ENCODE results near the gene UTP11.
A peak's percentile ranks its signal among the peaks of the same experiment; 100 is the strongest.

UTP11 gene

GRCh38 chr1:38026592-38027200, 14.2 kb downstream of the UTP11 start:
- H3K27me3 ChIP-seq (replicated peaks in 2 of 5; ENCODE audit: control insufficient read depth in 4 of 5, insufficient read depth in 5 of 5, low read length in 4 of 5), result peaks cover 0 to 7% (median 0%) of the 10 kb centered on the region in 5 experiments
- 84% methylated on average over 7 of the region's 8 CpGs for WGBS (ENCODE audit: insufficient coverage)
- H3K36me3 ChIP-seq (ENCODE audit: control insufficient read depth in 4 of 4, insufficient read depth in 4 of 4, low read length in 3 of 4), result peaks cover 13 to 43% (median 36%) of the 10 kb centered on the region in 4 experiments
- no peak overlapping the region for H3K27ac ChIP-seq (ENCODE audit: insufficient read depth in 1 of 2, low read depth in 1 of 2, low read length in 2 of 2, poor library complexity in 1 of 2, severe bottlenecking in 2 of 2)
- peaks cover 3 to 65% (median 33%) of the 10 kb centered on the region in 4 experiments for H3K4me1 ChIP-seq (ENCODE audit: control extremely low read depth in 1 of 4, control insufficient read depth in 4 of 4, insufficient read depth in 4 of 4, low read length in 3 of 4)
- ChIA-PET POLR2A (interaction anchor here (0.7 to 0.9 kb wide), 2 partner anchors 33 to 456 kb away, joined by 3 read pairs; no protein-coding TSS in a partner anchor), CTCF (interaction anchor here (0.6 to 23.3 kb wide), 12 partner anchors 8 to 810 kb away, joined by 3 to 445 read pairs (median 6); partner anchors contain the start of gene SF3A3)
- no peaks in the 10 kb centered on the region for H3K9me3 ChIP-seq (ENCODE audit: control extremely low read depth in 1 of 5, control insufficient read depth in 4 of 5, insufficient read depth in 2 of 5, low read depth in 1 of 5, low read length in 4 of 5)
- peak; percentile 36 to 61 (median 59) for DNase-seq
- no peak overlapping the region for H3K4me3 ChIP-seq (ENCODE audit: control insufficient read depth in 1 of 7, extremely low read depth in 1 of 7, insufficient read depth in 4 of 7, low read depth in 2 of 7, low read length in 6 of 7)

GRCh38 chr1:38027201-38028104, 14.9 kb downstream of the UTP11 start:
- 90% methylated on average over 10 of the region's 19 CpGs for WGBS (ENCODE audit: insufficient coverage)
- POLR2A ChIA-PET, result no interaction called here

GRCh38 chr1:38028105-38028591, 15.6 kb downstream of the UTP11 start:
- H3K27ac ChIP-seq (ENCODE audit: insufficient read depth in 1 of 2, low read depth in 1 of 2, low read length in 2 of 2, poor library complexity in 1 of 2, severe bottlenecking in 2 of 2), result no peak overlapping the region
- H3K27me3 ChIP-seq (replicated peaks in 2 of 5; ENCODE audit: control insufficient read depth in 4 of 5, insufficient read depth in 5 of 5, low read length in 4 of 5), result peaks cover 0 to 7% (median 0%) of the 10 kb centered on the region in 5 experiments
- POLR2A ChIA-PET, result no interaction called here
- H3K4me3 ChIP-seq (ENCODE audit: control insufficient read depth in 1 of 7, extremely low read depth in 1 of 7, insufficient read depth in 4 of 7, low read depth in 2 of 7, low read length in 6 of 7), result no peak overlapping the region
- CTCF ChIA-PET, result interaction anchor here (0.9 to 23.3 kb wide), 7 partner anchors 9 to 809 kb away, joined by 3 to 445 read pairs (median 7); partner anchors contain the start of gene SF3A3
- peaks cover 4 to 29% (median 25%) of the 10 kb centered on the region in 4 experiments for H3K36me3 ChIP-seq (ENCODE audit: control insufficient read depth in 4 of 4, insufficient read depth in 4 of 4, low read length in 3 of 4)
- WGBS (ENCODE audit: insufficient coverage), result no CpG with 5 or more reads among the region's 3 CpGs
- DNase-seq, result no peak
- H3K4me1 ChIP-seq (ENCODE audit: control extremely low read depth in 1 of 4, control insufficient read depth in 4 of 4, insufficient read depth in 4 of 4, low read length in 3 of 4), result peaks cover 3 to 65% (median 33%) of the 10 kb centered on the region in 4 experiments
- H3K9me3 ChIP-seq (ENCODE audit: control extremely low read depth in 1 of 5, control insufficient read depth in 4 of 5, insufficient read depth in 2 of 5, low read depth in 1 of 5, low read length in 4 of 5), result no peaks in the 10 kb centered on the region

More at GRCh38 chr1:38027201-38028104, 14.9 kb downstream of the UTP11 start:
- Histone ChIP-seq H3K27ac (ENCODE audit: insufficient read depth in 1 of 2, low read depth in 1 of 2, low read length in 2 of 2, poor library complexity in 1 of 2, severe bottlenecking in 2 of 2) (no peak overlapping the region), H3K27me3 (replicated peaks in 2 of 5; ENCODE audit: control insufficient read depth in 4 of 5, insufficient read depth in 5 of 5, low read length in 4 of 5) (peaks cover 0 to 7% (median 0%) of the 10 kb centered on the region in 5 experiments), H3K4me3 (ENCODE audit: control insufficient read depth in 1 of 7, extremely low read depth in 1 of 7, insufficient read depth in 4 of 7, low read depth in 2 of 7, low read length in 6 of 7) (no peak overlapping the region), H3K9me3 (ENCODE audit: control extremely low read depth in 1 of 5, control insufficient read depth in 4 of 5, insufficient read depth in 2 of 5, low read depth in 1 of 5, low read length in 4 of 5) (no peaks in the 10 kb centered on the region), H3K4me1 (ENCODE audit: control extremely low read depth in 1 of 4, control insufficient read depth in 4 of 4, insufficient read depth in 4 of 4, low read length in 3 of 4) (peaks cover 3 to 65% (median 33%) of the 10 kb centered on the region in 4 experiments), H3K36me3 (ENCODE audit: control insufficient read depth in 4 of 4, insufficient read depth in 4 of 4, low read length in 3 of 4) (peaks cover 11 to 36% (median 30%) of the 10 kb centered on the region in 4 experiments)
- no peak for DNase-seq
- CTCF ChIA-PET, result interaction anchor here (0.6 to 23.3 kb wide), 14 partner anchors 9 to 810 kb away, joined by 3 to 445 read pairs (median 4); partner anchors contain the start of gene SF3A3

DNA sequence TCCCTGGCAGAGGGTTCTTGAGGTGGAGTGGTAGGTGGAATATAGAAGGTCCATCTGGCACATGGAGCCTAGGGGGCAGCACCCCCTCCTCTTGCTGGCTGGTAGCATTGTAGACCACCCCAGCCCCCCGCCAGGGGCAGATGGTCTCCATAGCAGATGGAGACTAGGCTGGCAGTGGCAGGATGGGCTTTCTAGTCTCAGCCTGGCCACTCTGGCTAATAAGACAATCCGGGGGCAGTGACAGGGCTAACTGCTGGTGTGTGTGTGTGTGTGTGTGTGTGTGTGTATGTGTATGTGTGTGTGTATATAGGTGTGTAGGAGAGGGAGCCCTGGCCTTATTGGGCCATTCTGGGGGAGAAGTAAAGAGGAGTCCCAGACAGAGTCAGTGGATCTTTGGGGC, 16.1 kb downstream of the UTP11 start:
- Histone ChIP-seq H3K36me3 (ENCODE audit: control insufficient read depth in 4 of 4, insufficient read depth in 4 of 4, low read length in 3 of 4) (peaks cover 0 to 24% (median 21%) of the 10 kb centered on the region in 4 experiments), H3K27me3 (replicated peaks in 2 of 5; ENCODE audit: control insufficient read depth in 4 of 5, insufficient read depth in 5 of 5, low read length in 4 of 5) (peaks cover 0 to 7% (median 0%) of the 10 kb centered on the region in 5 experiments), H3K27ac (ENCODE audit: insufficient read depth in 1 of 2, low read depth in 1 of 2, low read length in 2 of 2, poor library complexity in 1 of 2, severe bottlenecking in 2 of 2) (no peak overlapping the region), H3K4me1 (ENCODE audit: control extremely low read depth in 1 of 4, control insufficient read depth in 4 of 4, insufficient read depth in 4 of 4, low read length in 3 of 4) (peaks cover 3 to 65% (median 33%) of the 10 kb centered on the region in 4 experiments), H3K9me3 (ENCODE audit: control extremely low read depth in 1 of 5, control insufficient read depth in 4 of 5, insufficient read depth in 2 of 5, low read depth in 1 of 5, low read length in 4 of 5) (no peaks in the 10 kb centered on the region), H3K4me3 (ENCODE audit: control insufficient read depth in 1 of 7, extremely low read depth in 1 of 7, insufficient read depth in 4 of 7, low read depth in 2 of 7, low read length in 6 of 7) (no peak overlapping the region)
- ChIA-PET CTCF (interaction anchor here (0.9 to 23.3 kb wide), 8 partner anchors 10 to 806 kb away, joined by 3 to 445 read pairs (median 10); partner anchors contain the start of gene SF3A3), POLR2A (no interaction called here)
- no peak for DNase-seq
- WGBS (ENCODE audit: insufficient coverage), result no CpG with 5 or more reads among the region's 2 CpGs

DNA sequence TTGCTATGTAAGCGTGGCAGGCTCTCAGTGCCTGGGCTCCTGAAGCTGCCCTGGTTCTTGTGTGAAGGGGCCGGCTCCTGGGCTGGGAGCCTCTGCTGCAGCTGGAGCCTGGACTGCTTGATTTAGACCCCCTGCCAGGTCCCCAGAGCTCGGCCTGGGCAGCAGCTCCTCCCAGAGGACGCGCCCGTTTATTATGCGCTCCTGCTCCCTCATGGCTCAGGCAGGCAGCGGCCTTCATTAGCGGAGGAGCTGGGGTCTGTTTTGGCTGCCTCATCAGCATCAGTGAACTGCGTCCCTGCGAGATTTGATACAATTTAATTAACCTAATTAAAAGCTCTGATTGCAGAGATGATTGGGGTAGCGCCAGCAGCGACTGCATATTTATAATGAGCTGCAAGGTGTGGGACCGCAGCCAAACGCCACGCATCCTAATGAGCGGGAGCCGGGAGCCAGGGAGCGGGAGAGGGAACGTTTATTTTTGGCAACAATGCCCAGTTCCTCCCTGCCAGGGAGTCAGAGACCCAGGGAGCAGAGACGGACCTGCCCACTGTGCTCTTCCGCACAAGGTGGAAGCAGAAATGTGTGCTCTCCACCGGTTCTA, 16.6 kb downstream of the UTP11 start:
- H3K4me1 ChIP-seq (ENCODE audit: control extremely low read depth in 1 of 4, control insufficient read depth in 4 of 4, insufficient read depth in 4 of 4, low read length in 3 of 4), result peaks cover 3 to 65% (median 33%) of the 10 kb centered on the region in 4 experiments
- H3K9me3 ChIP-seq (ENCODE audit: control extremely low read depth in 1 of 5, control insufficient read depth in 4 of 5, insufficient read depth in 2 of 5, low read depth in 1 of 5, low read length in 4 of 5), result no peaks in the 10 kb centered on the region
- WGBS (ENCODE audit: insufficient coverage), result 77% methylated on average over 21 of the region's 23 CpGs
- no peak for DNase-seq
- H3K4me3 ChIP-seq (ENCODE audit: control insufficient read depth in 1 of 7, extremely low read depth in 1 of 7, insufficient read depth in 4 of 7, low read depth in 2 of 7, low read length in 6 of 7), result no peak overlapping the region
- H3K36me3 ChIP-seq (ENCODE audit: control insufficient read depth in 4 of 4, insufficient read depth in 4 of 4, low read length in 3 of 4), result peaks cover 0 to 19% (median 16%) of the 10 kb centered on the region in 4 experiments
- CTCF ChIA-PET, result interaction anchor here (0.8 to 23.3 kb wide), 8 partner anchors 9 to 807 kb away, joined by 3 to 445 read pairs (median 8); partner anchors contain the start of gene SF3A3
- POLR2A ChIA-PET, result no interaction called here
- H3K27me3 ChIP-seq (replicated peaks in 2 of 5; ENCODE audit: control insufficient read depth in 4 of 5, insufficient read depth in 5 of 5, low read length in 4 of 5), result peaks cover 0 to 7% (median 0%) of the 10 kb centered on the region in 5 experiments
- H3K27ac ChIP-seq (ENCODE audit: insufficient read depth in 1 of 2, low read depth in 1 of 2, low read length in 2 of 2, poor library complexity in 1 of 2, severe bottlenecking in 2 of 2), result no peak overlapping the region

DNA sequence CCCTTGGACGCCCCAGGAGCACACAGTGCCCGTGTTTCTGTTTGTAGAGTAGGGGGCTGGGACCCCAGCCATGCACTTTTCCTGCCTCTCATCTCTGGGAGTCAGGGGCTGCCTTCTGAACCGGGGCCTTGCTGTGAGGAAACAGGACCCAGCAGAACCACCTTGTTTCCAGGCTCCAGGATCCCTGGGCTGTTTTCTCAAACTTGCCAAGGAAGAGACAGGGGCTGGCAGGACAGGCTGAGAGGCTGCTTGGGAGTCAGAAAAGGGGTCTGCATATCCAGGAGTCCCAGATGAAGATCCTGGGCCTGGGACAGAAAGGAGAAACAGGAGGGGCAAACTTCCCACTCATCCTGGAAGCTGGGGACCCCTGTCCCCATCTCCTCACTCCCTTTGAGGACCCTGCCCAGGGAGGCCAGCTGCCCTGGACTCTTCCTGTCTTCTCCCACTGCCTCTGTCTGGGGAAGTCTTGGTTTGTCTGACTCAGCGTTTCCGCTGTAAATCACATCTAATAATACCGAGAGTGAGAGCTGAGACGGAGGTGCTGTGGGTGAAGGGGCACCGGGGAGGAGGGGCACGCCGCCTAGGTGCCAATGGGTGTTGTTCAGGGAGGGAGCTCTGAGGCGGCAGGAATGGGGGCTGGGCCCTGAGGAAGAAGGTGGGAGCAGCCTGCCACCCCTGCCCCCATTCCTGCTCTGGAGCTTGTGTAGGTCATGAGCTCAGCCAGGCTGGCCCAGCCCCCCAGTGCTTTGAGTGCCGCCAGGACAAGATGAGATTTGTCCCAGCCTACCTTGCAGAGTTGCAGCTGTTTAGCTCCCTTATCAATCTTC, 17.4 kb downstream of the UTP11 start:
- H3K27ac ChIP-seq (ENCODE audit: insufficient read depth in 1 of 2, low read depth in 1 of 2, low read length in 2 of 2, poor library complexity in 1 of 2, severe bottlenecking in 2 of 2), result no peak overlapping the region
- peaks cover 3 to 65% (median 33%) of the 10 kb centered on the region in 4 experiments for H3K4me1 ChIP-seq (ENCODE audit: control extremely low read depth in 1 of 4, control insufficient read depth in 4 of 4, insufficient read depth in 4 of 4, low read length in 3 of 4)
- no peaks in the 10 kb centered on the region for H3K9me3 ChIP-seq (ENCODE audit: control extremely low read depth in 1 of 5, control insufficient read depth in 4 of 5, insufficient read depth in 2 of 5, low read depth in 1 of 5, low read length in 4 of 5)

More for the DNA sequence above, 17.4 kb downstream of the UTP11 start:
- ChIA-PET POLR2A (interaction anchor here (0.5 kb wide), 1 partner anchor 45 kb away, joined by 3 read pairs; no protein-coding TSS in a partner anchor), CTCF (interaction anchor here (0.8 to 23.3 kb wide), 9 partner anchors 9 to 806 kb away, joined by 3 to 445 read pairs (median 5); partner anchors contain the start of gene SF3A3)
- 18% methylated on average over 9 of the region's 12 CpGs for WGBS (ENCODE audit: insufficient coverage)
- DNase-seq, result peak in 2 of 3 donors; percentile 75 to 84
- peaks cover 0 to 14% (median 13%) of the 10 kb centered on the region in 4 experiments for H3K36me3 ChIP-seq (ENCODE audit: control insufficient read depth in 4 of 4, insufficient read depth in 4 of 4, low read length in 3 of 4)
- H3K27me3 ChIP-seq (replicated peaks in 2 of 5; ENCODE audit: control insufficient read depth in 4 of 5, insufficient read depth in 5 of 5, low read length in 4 of 5), result peaks cover 0 to 7% (median 0%) of the 10 kb centered on the region in 5 experiments
- H3K4me3 ChIP-seq (ENCODE audit: control insufficient read depth in 1 of 7, extremely low read depth in 1 of 7, insufficient read depth in 4 of 7, low read depth in 2 of 7, low read length in 6 of 7), result peak overlapping the region in 3 of 7 experiments; percentile 20 to 39 (median 32)
